Bronchial epithelial cell (primary cell): ENCODE data around the gene AMHR2. TPM values are rescaled to one million over a fixed set of nuclear protein-coding genes. Genes with fewer than 3 reads are reported as not detected.
"Not testable (repeated sequence)": the region's sequence is repeated elsewhere in the genome, so short reads cannot be mapped to it uniquely, and the experiment has no call there.

Experiments
- DNase-seq: peaks from one replicate; pipeline ENCODE4 v3.0.0-alpha.2; 2010; ENCODE audit warnings: low read depth
- FAIRE-seq: peaks from 2 replicates; lab custom pipeline; 2011; peaks lifted over from hg19 to GRCh38; lab: Jason Lieb, UNC
- H3K27me3 ChIP-seq: 2 replicates; pipeline ENCODE4 v1.5.1; 2011; ENCODE audit warnings: low read length; ENCODE audit not compliant: control insufficient read depth, insufficient read depth
- H3K36me3 ChIP-seq: 2 replicates; pipeline ENCODE4 v1.5.1; 2011; ENCODE audit warnings: low read length; ENCODE audit not compliant: control insufficient read depth, insufficient read depth
- H3K4me3 ChIP-seq: 2 replicates; pipeline ENCODE4 v1.5.1; 2011; ENCODE audit warnings: mild to moderate bottlenecking, low read depth, low read length, control low read depth
- total RNA-seq: library from RNA; depleted of rRNA; stranded (reverse); fragments of >200 nt; gene quantifications from 2 replicates; pipeline ENCODE4 v1.2.1, GENCODE V29; 2014
- TF ChIP-seq, protein P1 (sequence below): IDR thresholded peaks from 2 replicates; pipeline ENCODE4 v1.5.1; 2011; ENCODE audit warnings: mild to moderate bottlenecking, moderate library complexity, low read length, control low read depth, inconsistent platforms; ENCODE audit not compliant: insufficient read depth, severe bottlenecking

Gene AMHR2
- total RNA-seq, 1 donor from 2014 or later: not detected

DNA sequence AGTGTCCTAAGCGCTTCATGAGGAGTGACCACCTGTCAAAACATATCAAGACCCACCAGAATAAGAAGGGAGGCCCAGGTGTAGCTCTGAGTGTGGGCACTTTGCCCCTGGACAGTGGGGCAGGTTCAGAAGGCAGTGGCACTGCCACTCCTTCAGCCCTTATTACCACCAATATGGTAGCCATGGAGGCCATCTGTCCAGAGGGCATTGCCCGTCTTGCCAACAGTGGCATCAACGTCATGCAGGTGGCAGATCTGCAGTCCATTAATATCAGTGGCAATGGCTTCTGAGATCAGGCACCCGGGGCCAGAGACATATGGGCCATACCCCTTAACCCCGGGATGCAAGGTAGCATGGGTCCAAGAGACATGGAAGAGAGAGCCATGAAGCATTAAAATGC is 12.7 kb upstream of the AMHR2 start:
- no peak for DNase-seq
- H3K36me3 ChIP-seq: peaks cover 15% of the 10 kb centered on the region

GRCh38 chr12:53413485-53414204 is 10.0 kb upstream of the AMHR2 start:
- no peak overlapping the region for H3K4me3 ChIP-seq
- DNase-seq (no peak), FAIRE-seq (no peak)
- H3K27me3 ChIP-seq: no peaks in the 10 kb centered on the region
- TF ChIP-seq, protein P1, sequence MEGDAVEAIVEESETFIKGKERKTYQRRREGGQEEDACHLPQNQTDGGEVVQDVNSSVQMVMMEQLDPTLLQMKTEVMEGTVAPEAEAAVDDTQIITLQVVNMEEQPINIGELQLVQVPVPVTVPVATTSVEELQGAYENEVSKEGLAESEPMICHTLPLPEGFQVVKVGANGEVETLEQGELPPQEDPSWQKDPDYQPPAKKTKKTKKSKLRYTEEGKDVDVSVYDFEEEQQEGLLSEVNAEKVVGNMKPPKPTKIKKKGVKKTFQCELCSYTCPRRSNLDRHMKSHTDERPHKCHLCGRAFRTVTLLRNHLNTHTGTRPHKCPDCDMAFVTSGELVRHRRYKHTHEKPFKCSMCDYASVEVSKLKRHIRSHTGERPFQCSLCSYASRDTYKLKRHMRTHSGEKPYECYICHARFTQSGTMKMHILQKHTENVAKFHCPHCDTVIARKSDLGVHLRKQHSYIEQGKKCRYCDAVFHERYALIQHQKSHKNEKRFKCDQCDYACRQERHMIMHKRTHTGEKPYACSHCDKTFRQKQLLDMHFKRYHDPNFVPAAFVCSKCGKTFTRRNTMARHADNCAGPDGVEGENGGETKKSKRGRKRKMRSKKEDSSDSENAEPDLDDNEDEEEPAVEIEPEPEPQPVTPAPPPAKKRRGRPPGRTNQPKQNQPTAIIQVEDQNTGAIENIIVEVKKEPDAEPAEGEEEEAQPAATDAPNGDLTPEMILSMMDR: no peak
- H3K36me3 ChIP-seq: peaks cover 12% of the 10 kb centered on the region

More for the DNA sequence above, 12.7 kb upstream of the AMHR2 start:
- H3K27me3 ChIP-seq: no peaks in the 10 kb centered on the region
- no peak overlapping the region for H3K4me3 ChIP-seq
- no peak for FAIRE-seq
- TF ChIP-seq, protein P1: no peak

DNA sequence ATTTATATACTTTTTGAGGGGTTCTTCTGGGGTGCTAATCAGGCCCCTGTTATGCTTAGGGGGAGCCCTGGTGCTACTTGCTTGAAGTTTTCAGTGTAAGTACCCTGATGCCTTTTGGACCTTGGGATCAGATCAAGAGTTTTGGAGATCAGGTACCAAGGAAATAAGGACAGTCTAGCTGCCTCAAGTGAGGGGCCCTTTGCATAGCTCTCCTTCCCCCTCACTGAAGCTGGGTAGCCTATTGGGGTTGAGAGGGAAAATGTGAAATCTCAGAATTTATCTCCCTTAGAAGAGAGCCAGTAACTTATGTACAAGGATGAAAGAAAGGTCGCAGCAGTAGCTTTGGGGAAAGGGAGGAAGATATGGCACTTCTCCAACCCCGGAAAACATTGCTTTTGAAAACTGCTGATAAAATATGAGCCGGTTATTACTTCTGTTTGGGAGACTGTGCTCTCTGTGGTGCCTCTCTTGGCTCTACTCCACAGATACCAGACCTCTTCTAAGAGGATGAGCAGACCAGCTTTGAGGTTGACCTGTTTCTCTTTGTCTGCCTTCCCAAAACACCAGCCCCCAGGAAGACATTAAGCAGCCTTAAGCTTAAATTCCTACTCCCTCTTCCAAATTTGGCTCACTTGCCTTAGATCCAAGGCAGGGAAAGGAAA is 8.8 kb upstream of the AMHR2 start:
- DNase-seq (no peak), FAIRE-seq (no peak)
- Histone ChIP-seq H3K4me3 (no peak overlapping the region), H3K36me3 (peaks cover 7% of the 10 kb centered on the region), H3K27me3 (no peaks in the 10 kb centered on the region)
- TF ChIP-seq, protein P1: no peak

DNA sequence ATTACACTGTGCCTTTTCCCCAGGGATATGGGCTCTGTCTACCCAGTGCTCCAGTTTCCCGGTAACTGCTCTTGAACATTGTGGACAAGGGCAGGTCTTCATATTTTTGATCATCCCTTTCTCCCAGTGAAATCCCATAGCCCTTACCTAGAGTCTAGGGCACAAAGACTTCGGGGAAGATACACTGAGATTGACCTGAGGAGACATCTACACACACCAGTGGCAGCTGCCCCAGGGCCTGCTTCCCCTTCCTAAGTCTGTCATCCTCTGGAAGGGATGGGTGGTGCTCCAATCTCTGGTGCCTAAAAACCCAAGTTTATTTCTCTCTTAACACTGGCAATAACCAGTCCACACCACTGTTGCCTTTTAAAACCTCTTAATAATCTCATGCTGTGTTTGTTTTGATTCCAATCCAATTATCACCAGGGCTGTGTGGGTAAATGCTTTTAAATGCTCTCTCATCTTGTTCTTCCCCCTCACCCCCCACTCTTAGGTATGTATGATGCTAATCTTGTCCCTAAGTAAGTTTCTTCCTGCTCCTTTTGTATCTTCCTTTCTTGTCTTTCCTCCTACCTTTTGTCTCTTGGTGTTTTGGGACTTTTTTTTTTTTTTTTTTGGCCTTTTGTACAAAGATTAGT is 7.8 kb upstream of the AMHR2 start:
- FAIRE-seq, H3K27me3 ChIP-seq, DNase-seq, H3K4me3 ChIP-seq, H3K36me3 ChIP-seq: not testable (repeated sequence)

GRCh38 chr12:53417291-53417816 is 6.3 kb upstream of the AMHR2 start:
- not testable (repeated sequence) for H3K27me3 ChIP-seq, H3K4me3 ChIP-seq, DNase-seq, H3K36me3 ChIP-seq, FAIRE-seq

DNA sequence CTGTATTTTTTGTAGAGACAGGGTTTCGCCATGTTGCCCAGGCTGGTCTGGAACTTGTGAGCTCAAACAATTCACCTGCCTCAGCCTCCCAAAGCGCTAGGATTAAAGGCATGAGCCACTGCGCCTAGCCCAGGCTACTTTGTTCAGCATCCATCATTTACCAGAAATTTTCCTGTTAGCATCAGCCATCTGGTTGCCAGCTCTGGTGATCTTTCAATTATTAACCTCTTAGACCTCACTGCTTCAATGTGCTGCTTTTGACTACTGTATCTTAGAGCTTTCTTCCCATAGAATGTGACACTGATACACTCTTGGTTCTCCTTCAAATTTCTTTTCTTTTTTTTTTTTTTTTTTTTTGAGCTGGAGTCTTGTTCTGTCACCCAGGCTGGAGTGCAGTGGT is 5.4 kb upstream of the AMHR2 start:
- no peaks in the 10 kb centered on the region for H3K36me3 ChIP-seq
- DNase-seq (no peak), FAIRE-seq (no peak)
- no peak overlapping the region for H3K4me3 ChIP-seq
- no peaks in the 10 kb centered on the region for H3K27me3 ChIP-seq
- TF ChIP-seq, protein P1: no peak
